Loucy (cell line): Measurements from ENCODE around the gene PPM1G.

Experiments
- CTCF ChIP-seq: fragments of 200-600 bp; sonication (generic); conservative IDR thresholded peaks from 2 replicates; pipeline ENCODE4 v1.5.1; 2014; ENCODE audit warnings: mild to moderate bottlenecking, antibody characterized with exemption, low read length
- EZH2phosphoT487 ChIP-seq: fragments of 200-600 bp; IDR thresholded peaks from 2 replicates; pipeline ENCODE4 v1.6.1; 2018; ENCODE audit warnings: antibody characterized with exemption, mild to moderate bottlenecking, moderate library complexity, borderline replicate concordance

GRCh38 chr2:27356056-27356381 lies 53.4 kb downstream of the PPM1G start:
- TF ChIP-seq CTCF (no peak), EZH2phosphoT487 (no peak)
